Mesothelial cell of epicardium (in vitro differentiated cells): ENCODE measurements around the gene CDK5RAP2. TPM values are rescaled to one million over a fixed set of nuclear protein-coding genes. Genes with fewer than 3 reads are reported as not detected.

ENCODE experiments used
- DNase-seq, 2 experiments: peaks; one replicate each; pipeline ENCODE4 v3.0.0; 2021; ENCODE audit warnings: low spot score in 2 of 2; ENCODE audit not compliant: unreplicated experiment in 2 of 2
- H3K27ac Mint-ChIP-seq: 2 replicates; pipeline ENCODE4 v1.8.0; 2021; ENCODE audit warnings: mixed read lengths
- H3K27me3 Mint-ChIP-seq: 2 replicates; pipeline ENCODE4 v1.8.0; 2021; ENCODE audit warnings: low read depth, mixed read lengths
- H3K36me3 Mint-ChIP-seq: 2 replicates; pipeline ENCODE4 v1.8.0; 2021; ENCODE audit warnings: mixed read lengths
- H3K4me1 Mint-ChIP-seq: 2 replicates; pipeline ENCODE4 v1.8.0; 2021; ENCODE audit warnings: mixed read lengths
- H3K4me3 Mint-ChIP-seq: 2 replicates; pipeline ENCODE4 v1.8.0; 2021; ENCODE audit warnings: mild to moderate bottlenecking, moderate library complexity, mixed read lengths
- H3K9me3 Mint-ChIP-seq: 2 replicates; pipeline ENCODE4 v1.8.0; 2021; ENCODE audit warnings: mixed read lengths
- total RNA-seq: library from RNA; stranded (reverse); gene quantifications from 3 replicates; pipeline ENCODE4 v1.2.1, GENCODE V29; 2021
- TF ChIP-seq, protein P1 (sequence below): fragments of 200-600 bp; sonication (generic); IDR thresholded peaks from one replicate; pipeline ENCODE4 v1.5.0; 2021; ENCODE audit warnings: antibody characterized with exemption; ENCODE audit not compliant: unreplicated experiment

The CDK5RAP2 gene
- total RNA-seq, 1 donor from 2014 or later: 71.0 TPM

DNA sequence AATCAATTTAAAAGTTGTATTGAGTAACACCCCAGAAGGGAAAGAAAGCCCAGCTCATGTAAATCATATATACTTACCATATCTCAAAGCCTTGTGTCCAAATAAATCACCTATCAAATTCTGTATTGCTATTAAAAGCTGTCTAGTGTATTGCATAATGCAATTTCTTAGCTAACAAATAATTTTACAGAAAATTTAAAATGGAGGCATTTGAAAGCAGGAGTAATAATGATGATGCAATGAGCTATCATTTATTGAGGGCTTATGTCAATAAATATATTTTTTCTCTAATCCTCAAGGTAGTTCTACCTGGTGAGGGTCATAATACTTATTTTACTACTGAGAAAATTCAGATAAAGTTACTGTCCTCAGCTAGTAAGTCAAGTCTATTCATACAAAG, 42.8 kb upstream of the CDK5RAP2 start:
- Mint-ChIP-seq H3K27ac (no peak overlapping the region), H3K4me1 (peaks cover 12% of the 10 kb centered on the region), H3K36me3 (no peaks in the 10 kb centered on the region), H3K4me3 (no peak overlapping the region), H3K9me3 (no peaks in the 10 kb centered on the region), H3K27me3 (no peaks in the 10 kb centered on the region)
- TF ChIP-seq, protein P1, sequence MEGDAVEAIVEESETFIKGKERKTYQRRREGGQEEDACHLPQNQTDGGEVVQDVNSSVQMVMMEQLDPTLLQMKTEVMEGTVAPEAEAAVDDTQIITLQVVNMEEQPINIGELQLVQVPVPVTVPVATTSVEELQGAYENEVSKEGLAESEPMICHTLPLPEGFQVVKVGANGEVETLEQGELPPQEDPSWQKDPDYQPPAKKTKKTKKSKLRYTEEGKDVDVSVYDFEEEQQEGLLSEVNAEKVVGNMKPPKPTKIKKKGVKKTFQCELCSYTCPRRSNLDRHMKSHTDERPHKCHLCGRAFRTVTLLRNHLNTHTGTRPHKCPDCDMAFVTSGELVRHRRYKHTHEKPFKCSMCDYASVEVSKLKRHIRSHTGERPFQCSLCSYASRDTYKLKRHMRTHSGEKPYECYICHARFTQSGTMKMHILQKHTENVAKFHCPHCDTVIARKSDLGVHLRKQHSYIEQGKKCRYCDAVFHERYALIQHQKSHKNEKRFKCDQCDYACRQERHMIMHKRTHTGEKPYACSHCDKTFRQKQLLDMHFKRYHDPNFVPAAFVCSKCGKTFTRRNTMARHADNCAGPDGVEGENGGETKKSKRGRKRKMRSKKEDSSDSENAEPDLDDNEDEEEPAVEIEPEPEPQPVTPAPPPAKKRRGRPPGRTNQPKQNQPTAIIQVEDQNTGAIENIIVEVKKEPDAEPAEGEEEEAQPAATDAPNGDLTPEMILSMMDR: no peak
- DNase-seq: no peak

DNA sequence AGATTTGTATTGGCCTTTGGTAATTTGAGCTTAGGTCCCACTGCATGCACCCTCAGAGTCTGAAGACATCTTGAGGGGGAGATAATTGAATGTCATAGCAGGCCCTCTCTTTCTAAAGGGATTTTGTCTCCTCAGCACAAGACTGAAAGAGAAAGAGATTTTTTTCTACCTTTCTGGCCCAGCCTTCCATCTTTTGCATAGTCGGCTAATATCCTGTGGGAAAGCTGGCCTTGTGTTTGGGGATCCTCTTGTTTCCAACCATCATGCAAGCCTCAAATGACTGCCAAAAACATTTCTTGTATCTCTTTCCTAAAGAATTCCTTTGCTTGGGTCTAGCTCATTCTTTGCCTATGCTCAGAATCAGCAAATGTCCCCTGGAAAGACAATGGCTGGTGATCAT, 42.0 kb upstream of the CDK5RAP2 start:
- TF ChIP-seq, protein P1: no peak

DNA sequence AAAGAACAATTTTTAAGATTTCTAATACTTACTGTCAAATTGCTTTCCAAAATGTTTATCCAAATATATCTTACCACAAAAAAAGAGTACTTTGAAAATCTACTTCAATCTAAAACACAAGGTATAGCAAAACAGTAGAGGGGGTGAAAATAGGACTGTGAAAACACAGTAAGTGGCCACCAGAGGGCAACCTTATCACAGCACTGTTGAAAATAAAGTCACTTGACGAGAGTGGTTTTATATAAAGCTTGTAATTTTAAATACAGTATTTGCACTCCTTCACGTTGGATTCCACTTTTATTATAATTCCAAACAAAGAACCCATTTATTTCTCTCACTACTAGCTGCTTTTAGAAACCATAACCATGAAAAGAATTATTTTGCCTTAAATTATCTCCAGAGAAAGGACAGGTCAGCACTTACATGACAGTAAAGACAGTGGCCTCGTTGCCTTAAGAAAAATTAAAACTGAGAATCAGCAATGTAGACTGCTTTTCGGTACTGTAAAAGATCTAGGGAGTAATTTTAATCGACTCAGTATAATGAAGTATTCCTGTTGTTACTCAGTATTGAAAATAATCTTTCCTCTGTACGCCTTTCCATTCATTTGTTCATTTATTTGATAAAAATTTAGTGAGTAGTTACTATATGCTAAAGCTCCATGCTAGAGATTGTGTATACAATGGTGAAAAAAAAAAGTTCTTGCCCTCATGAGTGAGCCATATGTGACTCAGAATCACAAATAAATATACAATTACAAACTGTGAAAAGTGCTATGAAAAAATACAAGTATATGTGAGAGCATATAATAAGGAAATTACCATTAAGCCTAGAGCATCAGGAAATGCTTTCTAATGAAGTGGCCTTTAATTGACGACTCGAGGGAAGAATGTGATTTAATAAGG, 40.0 kb upstream of the CDK5RAP2 start:
- Mint-ChIP-seq H3K27ac (peak overlapping the region; percentile 40), H3K27me3 (no peaks in the 10 kb centered on the region), H3K4me3 (no peak overlapping the region), H3K4me1 (peaks cover 19% of the 10 kb centered on the region), H3K9me3 (no peaks in the 10 kb centered on the region), H3K36me3 (peaks cover 1% of the 10 kb centered on the region)
- peak in 1 of 2 experiments; percentile 45 for DNase-seq
- TF ChIP-seq, protein P1: peak; percentile 81

More for the DNA sequence above, 42.0 kb upstream of the CDK5RAP2 start:
- DNase-seq: no peak
- H3K9me3 Mint-ChIP-seq: no peaks in the 10 kb centered on the region
- peaks cover under 1% of the 10 kb centered on the region for H3K36me3 Mint-ChIP-seq
- H3K27ac Mint-ChIP-seq: no peak overlapping the region
- H3K27me3 Mint-ChIP-seq: no peaks in the 10 kb centered on the region
- no peak overlapping the region for H3K4me3 Mint-ChIP-seq
- peaks cover 21% of the 10 kb centered on the region for H3K4me1 Mint-ChIP-seq

DNA sequence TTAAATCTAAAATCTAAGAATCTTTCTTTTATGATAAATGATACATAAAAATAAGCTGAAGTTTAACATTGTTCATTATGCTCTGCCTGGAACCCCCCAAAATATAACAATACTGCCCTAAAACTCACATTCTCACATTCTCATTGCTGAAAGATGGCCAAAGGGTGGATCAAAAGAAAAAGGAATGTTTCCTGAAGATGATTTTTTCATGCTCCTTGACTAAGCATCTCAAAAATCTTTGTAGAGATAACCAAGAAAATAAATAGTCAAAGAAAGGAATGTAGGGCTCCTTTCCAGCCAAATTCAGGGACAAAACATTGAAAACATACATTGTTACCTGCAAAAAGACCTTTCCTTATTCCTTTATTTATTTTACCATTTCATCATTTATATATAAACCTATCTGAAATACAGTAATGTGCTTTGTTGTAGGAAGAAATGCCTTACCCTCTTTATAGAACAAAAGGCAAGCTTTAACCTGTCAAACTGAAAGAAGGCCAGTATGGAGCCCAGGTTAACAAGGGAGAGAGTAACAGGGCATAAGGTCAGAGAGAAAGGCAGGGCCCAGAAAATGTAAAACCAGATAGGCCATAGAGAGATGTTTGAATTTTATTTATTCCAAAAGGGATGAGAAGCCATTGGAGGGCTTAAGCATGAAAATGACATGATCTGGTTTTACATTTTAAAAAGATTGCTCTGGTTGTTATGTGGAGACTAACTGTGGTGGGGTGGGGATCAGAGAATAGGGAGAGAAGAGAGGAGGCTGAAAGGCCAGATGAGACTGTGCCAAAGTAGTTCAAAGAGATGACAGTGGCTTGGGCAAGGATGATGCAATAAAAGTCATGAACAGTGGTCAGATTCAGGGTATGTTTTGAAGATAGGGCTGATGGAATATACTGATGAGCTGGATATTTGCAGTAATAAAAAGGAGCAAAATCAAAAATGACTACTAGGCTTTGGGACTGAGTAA, 37.3 kb upstream of the CDK5RAP2 start:
- Mint-ChIP-seq H3K9me3 (no peaks in the 10 kb centered on the region), H3K36me3 (peaks cover 1% of the 10 kb centered on the region), H3K4me3 (no peak overlapping the region), H3K27me3 (no peaks in the 10 kb centered on the region), H3K27ac (peak overlapping the region; percentile 90), H3K4me1 (peaks cover 17% of the 10 kb centered on the region)
- DNase-seq: no peak
- TF ChIP-seq, protein P1: no peak

DNA sequence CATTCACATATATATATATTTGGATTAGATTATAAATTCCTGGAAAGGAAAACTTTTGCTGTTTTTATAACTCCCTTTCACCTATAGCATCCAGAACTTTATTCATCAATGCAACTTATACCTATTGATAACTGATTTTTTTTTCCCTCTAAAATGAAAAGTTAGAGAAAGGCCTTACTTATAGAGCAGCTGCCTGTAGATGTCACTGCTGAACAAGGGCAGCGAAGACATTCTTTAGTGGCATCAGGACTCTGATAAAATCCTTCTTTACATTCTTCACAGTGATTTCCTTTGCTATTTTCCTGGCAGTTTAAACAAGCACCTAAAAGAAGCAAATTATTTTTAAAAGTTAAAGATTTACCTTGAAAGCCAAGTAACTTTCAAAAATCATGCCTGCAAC, 32.3 kb upstream of the CDK5RAP2 start:
- DNase-seq: no peak
- Mint-ChIP-seq H3K4me1 (peaks cover 4% of the 10 kb centered on the region), H3K4me3 (no peak overlapping the region), H3K9me3 (peaks cover 5% of the 10 kb centered on the region), H3K27me3 (no peaks in the 10 kb centered on the region), H3K27ac (peak overlapping the region; percentile 26), H3K36me3 (peaks cover 13% of the 10 kb centered on the region)
- TF ChIP-seq, protein P1: no peak
